ENCODE data around the gene NDE1.
"Not testable (repeated sequence)": the region's sequence is repeated elsewhere in the genome, so short reads cannot be mapped to it uniquely, and the experiment has no call there.

Gene NDE1

GRCh38 chr16:15682105-15682570, 32.1 kb downstream of the NDE1 start:
- H3K9me3 ChIP-seq (replicated peaks; ENCODE audit: low read length): no peaks in the 10 kb centered on the region
- H3K4me2 ChIP-seq (ENCODE audit: low read length): no peak overlapping the region
- no peaks in the 10 kb centered on the region for H3K27me3 ChIP-seq (ENCODE audit: control insufficient read depth, insufficient read depth, low read length)
- H3K4me3 ChIP-seq (ENCODE audit: low read length): no peak overlapping the region
- H3K36me3 ChIP-seq (ENCODE audit: insufficient read depth, low read length): peaks cover 37% of the 10 kb centered on the region
- H3K4me1 ChIP-seq (ENCODE audit: control insufficient read depth, insufficient read depth, low read length): peaks cover 8% of the 10 kb centered on the region
- no peak overlapping the region for H3K9ac ChIP-seq (ENCODE audit: low read depth, low read length)

- no peaks in the 10 kb centered on the region for H3K27me3 ChIP-seq (ENCODE audit: control insufficient read depth, insufficient read depth, low read length)
- no peak overlapping the region for H3K4me2 ChIP-seq (ENCODE audit: low read length)
- peaks cover 31% of the 10 kb centered on the region for H3K4me1 ChIP-seq (ENCODE audit: control insufficient read depth, insufficient read depth, low read length)
- H3K9me3 ChIP-seq (replicated peaks; ENCODE audit: low read length): no peaks in the 10 kb centered on the region
- H3K9ac ChIP-seq (ENCODE audit: low read depth, low read length): no peak overlapping the region
- peaks cover 47% of the 10 kb centered on the region for H3K36me3 ChIP-seq (ENCODE audit: insufficient read depth, low read length)
- H3K4me3 ChIP-seq (ENCODE audit: low read length): no peak overlapping the region
Measured at GRCh38 chr16:15686287-15686686, 36.2 kb downstream of the NDE1 start.

GRCh38 chr16:15689290-15689689, 39.2 kb downstream of the NDE1 start:
- Histone ChIP-seq H3K4me1 (ENCODE audit: control insufficient read depth, insufficient read depth, low read length) (peaks cover 23% of the 10 kb centered on the region), H3K27me3 (ENCODE audit: control insufficient read depth, insufficient read depth, low read length) (no peaks in the 10 kb centered on the region), H3K36me3 (ENCODE audit: insufficient read depth, low read length) (peaks cover 67% of the 10 kb centered on the region), H3K9me3 (replicated peaks; ENCODE audit: low read length) (no peaks in the 10 kb centered on the region), H3K9ac (ENCODE audit: low read depth, low read length) (no peak overlapping the region), H3K4me2 (ENCODE audit: low read length) (no peak overlapping the region), H3K4me3 (ENCODE audit: low read length) (no peak overlapping the region)

GRCh38 chr16:15690296-15690695, 40.3 kb downstream of the NDE1 start:
- Histone ChIP-seq H3K9me3 (replicated peaks; ENCODE audit: low read length) (no peaks in the 10 kb centered on the region), H3K4me2 (ENCODE audit: low read length) (peak overlapping the region; percentile 50), H3K27me3 (ENCODE audit: control insufficient read depth, insufficient read depth, low read length) (no peaks in the 10 kb centered on the region), H3K9ac (ENCODE audit: low read depth, low read length) (peak overlapping the region; percentile 5), H3K4me3 (ENCODE audit: low read length) (no peak overlapping the region), H3K4me1 (ENCODE audit: control insufficient read depth, insufficient read depth, low read length) (peaks cover 23% of the 10 kb centered on the region), H3K36me3 (ENCODE audit: insufficient read depth, low read length) (peaks cover 71% of the 10 kb centered on the region)

GRCh38 chr16:15691046-15691445, 41.0 kb downstream of the NDE1 start:
- Histone ChIP-seq H3K9me3 (replicated peaks; ENCODE audit: low read length) (no peaks in the 10 kb centered on the region), H3K4me3 (ENCODE audit: low read length) (no peak overlapping the region), H3K4me1 (ENCODE audit: control insufficient read depth, insufficient read depth, low read length) (peaks cover 23% of the 10 kb centered on the region), H3K36me3 (ENCODE audit: insufficient read depth, low read length) (peaks cover 70% of the 10 kb centered on the region), H3K27me3 (ENCODE audit: control insufficient read depth, insufficient read depth, low read length) (no peaks in the 10 kb centered on the region), H3K9ac (ENCODE audit: low read depth, low read length) (no peak overlapping the region), H3K4me2 (ENCODE audit: low read length) (peak overlapping the region; percentile 50)

GRCh38 chr16:15692508-15692907, 42.5 kb downstream of the NDE1 start:
- not testable (repeated sequence) for H3K4me2 ChIP-seq (ENCODE audit: low read length); H3K27me3 ChIP-seq (ENCODE audit: control insufficient read depth, insufficient read depth, low read length); H3K4me3 ChIP-seq (ENCODE audit: low read length); H3K9ac ChIP-seq (ENCODE audit: low read depth, low read length); H3K9me3 ChIP-seq (replicated peaks; ENCODE audit: low read length)
- Histone ChIP-seq H3K4me1 (ENCODE audit: control insufficient read depth, insufficient read depth, low read length) (peaks cover 23% of the 10 kb centered on the region), H3K36me3 (ENCODE audit: insufficient read depth, low read length) (peaks cover 71% of the 10 kb centered on the region)

- peaks cover 74% of the 10 kb centered on the region for H3K36me3 ChIP-seq (ENCODE audit: insufficient read depth, low read length)
- H3K9ac ChIP-seq (ENCODE audit: low read depth, low read length): no peak overlapping the region
Measured at GRCh38 chr16:15694499-15694898, 44.5 kb downstream of the NDE1 start.

GRCh38 chr16:15699819-15700218, 49.8 kb downstream of the NDE1 start:
- peaks cover 53% of the 10 kb centered on the region for H3K36me3 ChIP-seq (ENCODE audit: insufficient read depth, low read length)
- no peaks in the 10 kb centered on the region for H3K27me3 ChIP-seq (ENCODE audit: control insufficient read depth, insufficient read depth, low read length)
- H3K9me3 ChIP-seq (replicated peaks; ENCODE audit: low read length): no peaks in the 10 kb centered on the region
- peaks cover 8% of the 10 kb centered on the region for H3K4me1 ChIP-seq (ENCODE audit: control insufficient read depth, insufficient read depth, low read length)
- no peak overlapping the region for H3K9ac ChIP-seq (ENCODE audit: low read depth, low read length)
- no peak overlapping the region for H3K4me2 ChIP-seq (ENCODE audit: low read length)
- H3K4me3 ChIP-seq (ENCODE audit: low read length): no peak overlapping the region

More at GRCh38 chr16:15694499-15694898, 44.5 kb downstream of the NDE1 start:
- Histone ChIP-seq H3K4me2 (ENCODE audit: low read length) (no peak overlapping the region), H3K4me3 (ENCODE audit: low read length) (no peak overlapping the region), H3K27me3 (ENCODE audit: control insufficient read depth, insufficient read depth, low read length) (no peaks in the 10 kb centered on the region), H3K4me1 (ENCODE audit: control insufficient read depth, insufficient read depth, low read length) (peaks cover 16% of the 10 kb centered on the region), H3K9me3 (replicated peaks; ENCODE audit: low read length) (no peaks in the 10 kb centered on the region)

GRCh38 chr16:15701367-15701766, 51.3 kb downstream of the NDE1 start:
- H3K36me3 ChIP-seq (ENCODE audit: insufficient read depth, low read length): peaks cover 50% of the 10 kb centered on the region
- peaks cover 8% of the 10 kb centered on the region for H3K4me1 ChIP-seq (ENCODE audit: control insufficient read depth, insufficient read depth, low read length)
- H3K9ac ChIP-seq (ENCODE audit: low read depth, low read length): no peak overlapping the region
- no peak overlapping the region for H3K4me3 ChIP-seq (ENCODE audit: low read length)
- no peaks in the 10 kb centered on the region for H3K9me3 ChIP-seq (replicated peaks; ENCODE audit: low read length)
- no peak overlapping the region for H3K4me2 ChIP-seq (ENCODE audit: low read length)
- H3K27me3 ChIP-seq (ENCODE audit: control insufficient read depth, insufficient read depth, low read length): no peaks in the 10 kb centered on the region

GRCh38 chr16:15701975-15702970, 52.2 kb downstream of the NDE1 start:
- Histone ChIP-seq H3K4me2 (ENCODE audit: low read length) (no peak overlapping the region), H3K36me3 (ENCODE audit: insufficient read depth, low read length) (peaks cover 43% of the 10 kb centered on the region), H3K4me1 (ENCODE audit: control insufficient read depth, insufficient read depth, low read length) (peaks cover 8% of the 10 kb centered on the region), H3K27me3 (ENCODE audit: control insufficient read depth, insufficient read depth, low read length) (no peaks in the 10 kb centered on the region), H3K9ac (ENCODE audit: low read depth, low read length) (no peak overlapping the region), H3K9me3 (replicated peaks; ENCODE audit: low read length) (no peaks in the 10 kb centered on the region), H3K4me3 (ENCODE audit: low read length) (no peak overlapping the region)

- H3K36me3 ChIP-seq (ENCODE audit: insufficient read depth, low read length): peaks cover 41% of the 10 kb centered on the region
- no peak overlapping the region for H3K4me2 ChIP-seq (ENCODE audit: low read length)
- no peak overlapping the region for H3K4me3 ChIP-seq (ENCODE audit: low read length)
- peaks cover 8% of the 10 kb centered on the region for H3K4me1 ChIP-seq (ENCODE audit: control insufficient read depth, insufficient read depth, low read length)
- H3K27me3 ChIP-seq (ENCODE audit: control insufficient read depth, insufficient read depth, low read length): no peaks in the 10 kb centered on the region
- H3K9ac ChIP-seq (ENCODE audit: low read depth, low read length): no peak overlapping the region
- H3K9me3 ChIP-seq (replicated peaks; ENCODE audit: low read length): no peaks in the 10 kb centered on the region
Measured at GRCh38 chr16:15703029-15703736, 53.1 kb downstream of the NDE1 start.
